Stomach (tissue), 9 donors: Measurements from ENCODE around the gene BICDL1. TPM values are rescaled to one million over a fixed set of nuclear protein-coding genes. Genes with fewer than 3 reads are reported as not detected.

Experiments used
- DNase-seq, 2 donors: peaks; one replicate each; pipeline versions ENCODE4 v3.0.0 to v3.0.0-alpha.2; 2013 to 2019
- H3K27ac ChIP-seq, 5 donors: fragments of 200-600 bp in 4 of 5; sonication (generic) in 4 of 5; one replicate each; pipeline ENCODE4 v1.5.1; 2013 to 2019; ENCODE audit warnings: mild to moderate bottlenecking in 1 of 5, moderate library complexity in 1 of 5
- H3K27me3 ChIP-seq, 3 donors: fragments of 200-600 bp; sonication (generic); one replicate each; pipeline ENCODE4 v1.5.1; 2017 to 2019; ENCODE audit warnings: mixed run types in 1 of 3
- H3K36me3 ChIP-seq, 4 donors: fragments of 200-600 bp; sonication (generic); 1 replicate in 3 of 4; 2 replicates in 1 of 4; pipeline ENCODE4 v1.5.1; 2016 to 2019
- H3K4me1 ChIP-seq, 4 donors: fragments of 200-600 bp; sonication (generic); one replicate each; pipeline ENCODE4 v1.5.1; 2016 to 2019
- H3K4me3 ChIP-seq, 4 donors: fragments of 200-600 bp; sonication (generic) in 3 of 4; one replicate each; pipeline ENCODE4 v1.5.1; 2016 to 2019; ENCODE audit warnings: mild to moderate bottlenecking in 1 of 4
- H3K9me3 ChIP-seq, 4 donors: fragments of 200-600 bp; sonication (generic); one replicate each; pipeline ENCODE4 v1.5.1; 2016 to 2019
- EP300 ChIP-seq: sonication (generic); formaldehyde crosslinking; IDR thresholded peaks from one replicate; pipeline ENCODE4 v1.6.1; 2017; ENCODE audit warnings: antibody characterized with exemption
- POLR2A ChIP-seq, 4 donors: fragments of 450-650 bp; IDR thresholded peaks; one replicate each; pipeline ENCODE4 v1.6.1; 2016; ENCODE audit warnings: antibody characterized with exemption in 4 of 4, control low read depth in 2 of 4, mild to moderate bottlenecking in 1 of 4, moderate library complexity in 1 of 4
- POLR2AphosphoS5 ChIP-seq, 3 donors: sonication (generic); formaldehyde crosslinking; IDR thresholded peaks; one replicate each; pipeline ENCODE4 v1.6.1; 2016; ENCODE audit warnings: antibody characterized with exemption in 3 of 3
- WGBS, 5 donors: extraction: QIAGEN DNeasy Blood & Tissue Kit in 3 of 5; methylation state at CpG; one replicate each; pipeline versions ENCODE4 v1.1.5 to v1.1.7; 2013 to 2018; 5-methylcytosine and 5-hydroxymethylcytosine counted together
- intact Hi-C: fragments of 100-400 bp; cut with DNase I; formaldehyde crosslinking; loops from one replicate; pipeline ENCODE4 v1.15.1; 2023; ENCODE audit warnings: low total_unique reads
- polyA plus RNA-seq, 3 donors: library from polyadenylated mRNA; stranded (reverse); fragments of 200-250 nt; gene quantifications; one replicate each; pipeline ENCODE4 v1.2.3, GENCODE V29; 2013
- total RNA-seq, 5 donors: library from RNA; depleted of rRNA; stranded (reverse); fragments of >200 nt; gene quantifications; one replicate each; pipeline versions ENCODE4 v1.1.0 to v1.2.3, GENCODE V29; 2014 to 2016
- TF ChIP-seq, protein P1 (sequence below), 7 experiments: fragments of 450-650 bp in 4 of 7; fragments of 200-600 bp in 3 of 7; sonication (generic) in 3 of 7; IDR thresholded peaks; one replicate each; pipeline ENCODE4 v1.5.1; 2016 to 2019; ENCODE audit warnings: antibody characterized with exemption in 7 of 7, control low read depth in 2 of 7, mild to moderate bottlenecking in 1 of 7
- donor health status: healthy with polysubstance abuse.
- donor health status: Bipolar disorder and iron deficiency.
- donor health status: healthy.

BICDL1 gene
- total and polyA plus RNA-seq, 8 donors, result 8.6 to 68.7 (median 25.4) TPM

DNA sequence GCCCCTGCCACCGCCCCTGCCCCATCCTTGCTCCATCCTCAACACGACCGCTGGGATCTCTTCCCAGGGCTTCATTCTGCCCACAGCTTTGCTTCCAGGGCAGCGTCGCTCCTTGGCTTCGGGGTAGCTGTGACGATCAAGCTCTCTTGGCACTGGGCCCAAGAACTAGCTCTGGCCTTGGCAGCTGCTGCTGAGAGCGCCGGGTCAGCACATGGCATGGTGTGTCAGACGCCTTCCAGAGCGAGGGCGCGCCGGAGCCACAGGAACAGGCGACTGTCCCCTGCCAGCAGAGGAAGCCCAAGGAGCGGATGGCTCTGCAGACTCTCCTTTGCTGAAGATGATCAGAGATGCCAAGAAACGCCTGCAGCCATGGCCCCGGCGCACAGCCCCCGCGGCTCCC is 111.6 kb downstream of the BICDL1 start:
- peak; percentile 76 to 79 for DNase-seq
- intact Hi-C loops, result no loop called here
- H3K36me3 ChIP-seq, result peaks cover 61 to 98% (median 86%) of the 10 kb centered on the region in 4 donors
- H3K4me1 ChIP-seq, result peaks cover 26 to 55% (median 39%) of the 10 kb centered on the region in 4 donors
- 44 to 52% (median 46%) methylated on average over 10 to 21 of the region's 21 CpGs for WGBS, 5 donors
- H3K27ac ChIP-seq, result peak overlapping the region; percentile 5 to 73 (median 69)
- H3K9me3 ChIP-seq, result no peaks in the 10 kb centered on the region
- peak in 1 of 3 donors; percentile 41 for TF ChIP-seq POLR2AphosphoS5 (IDR thresholded peaks at IDR 0.05)
- no peak for TF ChIP-seq POLR2A (IDR thresholded peaks at IDR 0.05)
- H3K4me3 ChIP-seq, result peak overlapping the region in 2 of 4 donors; percentile 12 to 38
- no peaks in the 10 kb centered on the region for H3K27me3 ChIP-seq

- peak in 1 of 2 donors; percentile 46 for DNase-seq
- peak overlapping the region; percentile 5 to 73 (median 69) for H3K27ac ChIP-seq
- peak overlapping the region in 3 of 4 donors; percentile 1 to 38 (median 12) for H3K4me3 ChIP-seq
- intact Hi-C loops, result no loop called here
- peaks cover 26 to 55% (median 39%) of the 10 kb centered on the region in 4 donors for H3K4me1 ChIP-seq
- H3K27me3 ChIP-seq, result no peaks in the 10 kb centered on the region
- TF ChIP-seq, protein P1, sequence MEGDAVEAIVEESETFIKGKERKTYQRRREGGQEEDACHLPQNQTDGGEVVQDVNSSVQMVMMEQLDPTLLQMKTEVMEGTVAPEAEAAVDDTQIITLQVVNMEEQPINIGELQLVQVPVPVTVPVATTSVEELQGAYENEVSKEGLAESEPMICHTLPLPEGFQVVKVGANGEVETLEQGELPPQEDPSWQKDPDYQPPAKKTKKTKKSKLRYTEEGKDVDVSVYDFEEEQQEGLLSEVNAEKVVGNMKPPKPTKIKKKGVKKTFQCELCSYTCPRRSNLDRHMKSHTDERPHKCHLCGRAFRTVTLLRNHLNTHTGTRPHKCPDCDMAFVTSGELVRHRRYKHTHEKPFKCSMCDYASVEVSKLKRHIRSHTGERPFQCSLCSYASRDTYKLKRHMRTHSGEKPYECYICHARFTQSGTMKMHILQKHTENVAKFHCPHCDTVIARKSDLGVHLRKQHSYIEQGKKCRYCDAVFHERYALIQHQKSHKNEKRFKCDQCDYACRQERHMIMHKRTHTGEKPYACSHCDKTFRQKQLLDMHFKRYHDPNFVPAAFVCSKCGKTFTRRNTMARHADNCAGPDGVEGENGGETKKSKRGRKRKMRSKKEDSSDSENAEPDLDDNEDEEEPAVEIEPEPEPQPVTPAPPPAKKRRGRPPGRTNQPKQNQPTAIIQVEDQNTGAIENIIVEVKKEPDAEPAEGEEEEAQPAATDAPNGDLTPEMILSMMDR (IDR thresholded peaks at IDR 0.05), result no peak
- TF ChIP-seq EP300 (no peak), POLR2A (IDR thresholded peaks at IDR 0.05) (no peak), POLR2AphosphoS5 (IDR thresholded peaks at IDR 0.05) (no peak)
- H3K9me3 ChIP-seq, result no peaks in the 10 kb centered on the region
- WGBS, 5 donors, result 25 to 47% (median 28%) methylated on average over 10 to 11 of the region's 11 CpGs
- peaks cover 61 to 98% (median 84%) of the 10 kb centered on the region in 4 donors for H3K36me3 ChIP-seq
These were observed 112.1 kb downstream of the BICDL1 start for GRCh38 chr12:120101182-120101581.

DNA sequence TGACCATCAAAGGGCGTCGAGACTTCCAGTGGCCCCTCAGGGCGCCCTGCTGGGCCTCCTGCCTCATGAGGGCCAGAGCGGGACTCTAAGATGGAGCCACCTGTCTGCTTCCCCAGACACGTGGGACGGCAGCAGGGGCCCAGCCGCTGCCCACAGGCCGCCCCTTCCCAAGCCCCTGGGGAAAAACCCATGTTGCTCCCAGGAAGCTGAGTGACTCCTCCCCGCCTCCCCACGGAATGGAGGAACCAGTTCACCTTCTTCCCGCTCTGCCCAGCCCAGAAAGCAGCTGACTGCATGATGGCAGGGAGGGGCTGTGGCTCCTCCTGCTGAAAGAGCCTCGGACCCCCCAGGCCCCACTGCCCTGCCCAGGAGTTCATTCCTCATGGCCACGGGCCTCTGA is 112.6 kb downstream of the BICDL1 start:
- TF ChIP-seq POLR2AphosphoS5 (IDR thresholded peaks at IDR 0.05) (no peak), EP300 (no peak), POLR2A (IDR thresholded peaks at IDR 0.05) (no peak)
- TF ChIP-seq, protein P1 (IDR thresholded peaks at IDR 0.05), result no peak
- intact Hi-C loops, result no loop called here
- Histone ChIP-seq H3K36me3 (peaks cover 57 to 96% (median 83%) of the 10 kb centered on the region in 4 donors), H3K27me3 (no peaks in the 10 kb centered on the region), H3K4me1 (peaks cover 26 to 55% (median 39%) of the 10 kb centered on the region in 4 donors), H3K27ac (peak overlapping the region in 4 of 5 donors; percentile 67 to 73 (median 71)), H3K4me3 (peak overlapping the region in 3 of 4 donors; percentile 1 to 38 (median 12)), H3K9me3 (no peaks in the 10 kb centered on the region)
- peak; percentile 54 to 72 for DNase-seq
- 40 to 68% (median 48%) methylated on average over 4 to 13 of the region's 13 CpGs for WGBS, 5 donors

DNA sequence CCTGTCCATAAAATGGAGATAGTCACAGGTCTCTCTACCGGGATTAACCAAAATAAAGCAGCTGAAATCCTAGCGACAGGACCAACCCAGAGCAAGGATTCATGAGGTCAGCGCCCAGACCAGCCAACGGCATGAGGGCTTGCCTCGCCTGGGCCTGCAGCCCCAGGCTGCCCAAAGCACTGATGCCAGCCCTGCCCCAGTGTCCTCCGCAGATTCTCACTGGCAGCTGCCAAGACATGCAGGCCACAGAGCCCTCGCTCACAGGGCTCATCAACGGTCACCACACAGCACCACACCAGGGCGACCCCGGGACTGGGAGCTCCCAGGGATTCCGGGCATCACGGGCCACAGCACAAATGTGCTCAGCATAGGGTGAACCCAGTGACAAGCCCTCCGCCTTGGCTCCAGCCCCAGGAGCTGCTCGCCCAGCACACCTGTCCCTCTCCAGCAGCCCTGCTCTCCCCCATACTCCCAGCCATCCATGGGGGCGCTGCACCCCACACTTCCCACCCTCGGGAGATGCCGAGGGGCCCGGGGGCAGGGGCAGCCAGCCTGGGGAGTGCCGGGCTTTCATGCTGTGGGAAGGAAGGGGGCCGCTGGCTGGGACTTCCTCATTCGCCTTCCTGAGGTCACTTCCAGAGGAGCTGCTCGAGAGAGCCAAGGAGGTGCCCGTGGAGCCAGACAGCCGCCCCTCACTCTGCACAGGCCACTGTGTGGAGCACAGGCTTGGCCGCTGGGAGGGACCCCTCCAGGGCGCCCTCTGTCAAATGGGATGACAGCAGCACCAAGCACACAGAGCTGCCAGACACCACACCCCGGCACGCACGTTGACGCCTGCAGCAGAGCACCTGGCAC is 113.4 kb downstream of the BICDL1 start:
- no peaks in the 10 kb centered on the region for H3K9me3 ChIP-seq
- intact Hi-C loops, result no loop called here
- H3K27me3 ChIP-seq, result no peaks in the 10 kb centered on the region
- H3K27ac ChIP-seq, result peak overlapping the region in 4 of 5 donors; percentile 67 to 73 (median 71)
- WGBS, 5 donors, result 73 to 78% (median 76%) methylated on average over 15 to 30 of the region's 30 CpGs
- H3K4me3 ChIP-seq, result peak overlapping the region in 1 of 4 donors; percentile 38
- no peak for DNase-seq
- TF ChIP-seq POLR2A (IDR thresholded peaks at IDR 0.05), result no peak
- H3K4me1 ChIP-seq, result peaks cover 26 to 58% (median 39%) of the 10 kb centered on the region in 4 donors
- H3K36me3 ChIP-seq, result peaks cover 50 to 96% (median 83%) of the 10 kb centered on the region in 4 donors

GRCh38 chr12:120103044-120103338 is 114.0 kb downstream of the BICDL1 start:
- WGBS, 5 donors, result 78 to 96% (median 90%) methylated on average over 8 to 11 of the region's 11 CpGs
- H3K4me1 ChIP-seq, result peaks cover 26 to 60% (median 40%) of the 10 kb centered on the region in 4 donors
- H3K9me3 ChIP-seq, result no peaks in the 10 kb centered on the region
- H3K36me3 ChIP-seq, result peaks cover 49 to 96% (median 83%) of the 10 kb centered on the region in 4 donors
- no peak for DNase-seq
- H3K27ac ChIP-seq, result no peak overlapping the region
- H3K4me3 ChIP-seq, result no peak overlapping the region
- intact Hi-C loops, result no loop called here
- no peak for TF ChIP-seq POLR2A (IDR thresholded peaks at IDR 0.05)
- no peak for TF ChIP-seq POLR2AphosphoS5 (IDR thresholded peaks at IDR 0.05)
- TF ChIP-seq, protein P1 (IDR thresholded peaks at IDR 0.05), result no peak
- TF ChIP-seq EP300, result no peak
- no peaks in the 10 kb centered on the region for H3K27me3 ChIP-seq
